Panc1 (cell line): ENCODE measurements around the gene ELK1. TPM values are rescaled to one million over a fixed set of nuclear protein-coding genes. Genes with fewer than 3 reads are reported as not detected.
"Not testable (repeated sequence)": the region's sequence is repeated elsewhere in the genome, so short reads cannot be mapped to it uniquely, and the experiment has no call there.

ENCODE experiments used
- ATAC-seq: fragments of 200-7000 bp; cut with Tn5 transposase; 2 replicates; pipeline ENCODE4 v1.9.1; 2020; ENCODE audit warnings: mild to moderate bottlenecking, moderate library complexity
- BruUV-seq: library from RNA; stranded (reverse); fragments of 400-500 nt; replicated peaks from 2 replicates; lab custom pipeline; 2021; lab: Mats Ljungman, UMichigan
- CTCF ChIA-PET: fragments of 300-600 bp; sonication (Branson Sonifier 250); formaldehyde crosslinking; loops from one replicate; lab custom pipeline; 2022; ENCODE audit warnings: antibody characterized with exemption; lab: Charles Lee
- POLR2A ChIA-PET: fragments of 300-600 bp; sonication (Branson Sonifier 250); formaldehyde crosslinking; loops from one replicate; lab custom pipeline; 2022; ENCODE audit warnings: antibody characterized with exemption; lab: Charles Lee
- DNase-seq: peaks from one replicate; pipeline ENCODE4 v3.0.0-alpha.2; 2010; ENCODE audit warnings: low read depth, low spot score
- H3K27ac ChIP-seq: 2 replicates; pipeline ENCODE4 v1.5.1; 2011; ENCODE audit warnings: mild to moderate bottlenecking, low read length, inconsistent platforms
- H3K27me3 ChIP-seq: fragments of 200-500 bp; sonication (Bioruptor generic); 2 replicates; pipeline ENCODE4 v1.6.0; 2014; ENCODE audit warnings: low read length, inconsistent platforms; ENCODE audit not compliant: control insufficient read depth, insufficient read depth
- H3K36me3 ChIP-seq: fragments of 200-500 bp; sonication (Bioruptor generic); 2 replicates; pipeline ENCODE4 v1.5.1; 2014; ENCODE audit warnings: inconsistent platforms, mild to moderate bottlenecking, low read length, moderate library complexity; ENCODE audit not compliant: control insufficient read depth, insufficient read depth
- H3K4me1 ChIP-seq: 2 replicates; pipeline ENCODE4 v1.5.1; 2011; ENCODE audit warnings: inconsistent platforms, mild to moderate bottlenecking, low read length, moderate library complexity; ENCODE audit not compliant: control insufficient read depth, insufficient read depth
- H3K4me3 ChIP-seq, 2 experiments: 2 replicates each; pipeline ENCODE4 v1.5.1; 2011 to 2012; ENCODE audit warnings: low read depth in 2 of 2, low read length in 2 of 2, mild to moderate bottlenecking in 2 of 2, inconsistent platforms in 1 of 2, moderate library complexity in 1 of 2
- H3K9me3 ChIP-seq: fragments of 200-500 bp; sonication (Bioruptor generic); 2 replicates; pipeline ENCODE4 v1.5.1; 2014; ENCODE audit warnings: low read depth, mild to moderate bottlenecking, inconsistent platforms, low read length, moderate library complexity; ENCODE audit not compliant: control insufficient read depth, insufficient read depth
- POLR2AphosphoS5 ChIP-seq: IDR thresholded peaks from 2 replicates; pipeline ENCODE4 v1.6.1; 2012; ENCODE audit warnings: mild to moderate bottlenecking, low read depth, low read length, moderate library complexity
- SIN3A ChIP-seq: IDR thresholded peaks from 2 replicates; pipeline ENCODE4 v1.6.1; 2012; ENCODE audit warnings: low read depth, mild to moderate bottlenecking, low read length, moderate library complexity, borderline replicate concordance; ENCODE audit not compliant: insufficient read depth
- TCF7L2 ChIP-seq: IDR thresholded peaks from 2 replicates; pipeline ENCODE4 v1.6.1; 2011; ENCODE audit warnings: mild to moderate bottlenecking, low read depth, low read length, inconsistent platforms
- in situ Hi-C: cut with HindIII; loops from 2 replicates; pipeline ENCODE4 v1.10.0; 2016; ENCODE audit warnings: low sequenced_read_pairs, low pct_unique_long_range_greater_than_20kb
- intact Hi-C: fragments of 100-400 bp; cut with micrococcal nuclease; formaldehyde crosslinking; loops from one replicate; pipeline ENCODE4 v1.10.0; 2022; ENCODE audit not compliant: unreplicated experiment
- total RNA-seq: library from RNA; stranded (reverse); gene quantifications from one replicate; pipeline ENCODE4 v1.2.1, GENCODE V29; 2021; ENCODE audit not compliant: unreplicated experiment
- TF ChIP-seq, protein P1 (sequence below): fragments of 450-650 bp; IDR thresholded peaks from 2 replicates; pipeline ENCODE4 v1.5.1; 2017; ENCODE audit warnings: mild to moderate bottlenecking
- TF ChIP-seq, protein P2 (sequence below), 2 experiments: IDR thresholded peaks; 2 replicates each; pipeline ENCODE4 v1.6.1; 2011 to 2012; ENCODE audit warnings: low read depth in 2 of 2, control low read depth in 1 of 2, low read length in 1 of 2, mild to moderate bottlenecking in 1 of 2, moderate library complexity in 1 of 2; ENCODE audit not compliant: insufficient read depth in 1 of 2

Gene ELK1
- total RNA-seq, 1 experiment from 2014 or later: 64.6 TPM

DNA sequence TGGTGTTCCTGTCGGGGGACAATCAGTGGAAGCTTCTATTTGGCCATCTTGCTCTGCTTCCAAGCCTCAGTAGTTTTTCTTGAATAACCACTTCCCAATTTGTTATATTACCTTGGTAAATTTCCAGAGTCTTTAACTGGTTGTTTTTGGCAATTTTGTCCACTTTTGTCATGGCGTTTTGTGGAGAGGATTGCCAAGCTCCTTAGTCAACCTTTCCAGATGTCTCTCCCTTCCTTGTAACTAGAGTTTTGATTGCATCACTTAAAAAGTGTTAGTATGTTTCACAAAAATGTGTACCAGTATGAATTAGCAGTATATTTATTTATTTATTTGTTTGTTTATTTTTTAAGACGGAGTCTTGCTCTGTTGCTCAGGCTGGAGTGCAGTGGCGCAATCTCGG lies 24.4 kb upstream of the ELK1 start:
- H3K27me3 ChIP-seq: no peaks in the 10 kb centered on the region; the same call in 1 of the 2 replicates
- in situ Hi-C loops (no loop called here), intact Hi-C loops (no loop called here)
- ATAC-seq (no peak), DNase-seq (no peak)
- no peaks in the 10 kb centered on the region for H3K9me3 ChIP-seq
- TF ChIP-seq POLR2AphosphoS5 (no peak), TCF7L2 (no peak), SIN3A (no peak)
- TF ChIP-seq, protein P1, sequence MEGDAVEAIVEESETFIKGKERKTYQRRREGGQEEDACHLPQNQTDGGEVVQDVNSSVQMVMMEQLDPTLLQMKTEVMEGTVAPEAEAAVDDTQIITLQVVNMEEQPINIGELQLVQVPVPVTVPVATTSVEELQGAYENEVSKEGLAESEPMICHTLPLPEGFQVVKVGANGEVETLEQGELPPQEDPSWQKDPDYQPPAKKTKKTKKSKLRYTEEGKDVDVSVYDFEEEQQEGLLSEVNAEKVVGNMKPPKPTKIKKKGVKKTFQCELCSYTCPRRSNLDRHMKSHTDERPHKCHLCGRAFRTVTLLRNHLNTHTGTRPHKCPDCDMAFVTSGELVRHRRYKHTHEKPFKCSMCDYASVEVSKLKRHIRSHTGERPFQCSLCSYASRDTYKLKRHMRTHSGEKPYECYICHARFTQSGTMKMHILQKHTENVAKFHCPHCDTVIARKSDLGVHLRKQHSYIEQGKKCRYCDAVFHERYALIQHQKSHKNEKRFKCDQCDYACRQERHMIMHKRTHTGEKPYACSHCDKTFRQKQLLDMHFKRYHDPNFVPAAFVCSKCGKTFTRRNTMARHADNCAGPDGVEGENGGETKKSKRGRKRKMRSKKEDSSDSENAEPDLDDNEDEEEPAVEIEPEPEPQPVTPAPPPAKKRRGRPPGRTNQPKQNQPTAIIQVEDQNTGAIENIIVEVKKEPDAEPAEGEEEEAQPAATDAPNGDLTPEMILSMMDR: no peak
- TF ChIP-seq, protein P2, sequence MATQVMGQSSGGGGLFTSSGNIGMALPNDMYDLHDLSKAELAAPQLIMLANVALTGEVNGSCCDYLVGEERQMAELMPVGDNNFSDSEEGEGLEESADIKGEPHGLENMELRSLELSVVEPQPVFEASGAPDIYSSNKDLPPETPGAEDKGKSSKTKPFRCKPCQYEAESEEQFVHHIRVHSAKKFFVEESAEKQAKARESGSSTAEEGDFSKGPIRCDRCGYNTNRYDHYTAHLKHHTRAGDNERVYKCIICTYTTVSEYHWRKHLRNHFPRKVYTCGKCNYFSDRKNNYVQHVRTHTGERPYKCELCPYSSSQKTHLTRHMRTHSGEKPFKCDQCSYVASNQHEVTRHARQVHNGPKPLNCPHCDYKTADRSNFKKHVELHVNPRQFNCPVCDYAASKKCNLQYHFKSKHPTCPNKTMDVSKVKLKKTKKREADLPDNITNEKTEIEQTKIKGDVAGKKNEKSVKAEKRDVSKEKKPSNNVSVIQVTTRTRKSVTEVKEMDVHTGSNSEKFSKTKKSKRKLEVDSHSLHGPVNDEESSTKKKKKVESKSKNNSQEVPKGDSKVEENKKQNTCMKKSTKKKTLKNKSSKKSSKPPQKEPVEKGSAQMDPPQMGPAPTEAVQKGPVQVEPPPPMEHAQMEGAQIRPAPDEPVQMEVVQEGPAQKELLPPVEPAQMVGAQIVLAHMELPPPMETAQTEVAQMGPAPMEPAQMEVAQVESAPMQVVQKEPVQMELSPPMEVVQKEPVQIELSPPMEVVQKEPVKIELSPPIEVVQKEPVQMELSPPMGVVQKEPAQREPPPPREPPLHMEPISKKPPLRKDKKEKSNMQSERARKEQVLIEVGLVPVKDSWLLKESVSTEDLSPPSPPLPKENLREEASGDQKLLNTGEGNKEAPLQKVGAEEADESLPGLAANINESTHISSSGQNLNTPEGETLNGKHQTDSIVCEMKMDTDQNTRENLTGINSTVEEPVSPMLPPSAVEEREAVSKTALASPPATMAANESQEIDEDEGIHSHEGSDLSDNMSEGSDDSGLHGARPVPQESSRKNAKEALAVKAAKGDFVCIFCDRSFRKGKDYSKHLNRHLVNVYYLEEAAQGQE (IDR thresholded peaks at IDR 0.05; ENCODE audit: insufficient read depth in 1 of 2, low read depth in 2 of 2, low read length in 1 of 2): no peak
- no peaks in the 10 kb centered on the region for H3K4me1 ChIP-seq
- POLR2A ChIA-PET: no interaction called here
- no peaks in the 10 kb centered on the region for H3K36me3 ChIP-seq
- CTCF ChIA-PET: no interaction called here
- no TSS peak for BruUV-seq
- H3K27ac ChIP-seq: no peak overlapping the region
- H3K4me3 ChIP-seq: no peak overlapping the region

DNA sequence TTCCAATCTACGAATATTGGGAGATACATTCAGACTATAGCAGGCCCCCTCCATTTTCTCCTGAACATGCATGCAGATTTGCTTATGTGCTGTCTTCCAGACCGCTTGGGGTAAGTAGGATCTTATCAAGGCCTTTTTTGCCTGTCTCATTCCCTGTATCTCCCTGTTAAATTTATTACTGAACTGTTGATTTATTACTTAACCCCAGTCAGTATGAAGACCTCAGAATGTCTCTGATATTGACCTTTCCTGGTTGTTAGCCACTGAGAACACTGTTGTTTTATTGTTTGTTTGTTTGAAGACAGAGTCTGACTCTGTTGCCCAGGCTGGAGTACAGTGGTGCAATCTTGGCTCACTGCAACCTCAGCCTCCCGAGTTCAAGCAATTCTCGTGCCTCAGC lies 15.4 kb upstream of the ELK1 start:
- DNase-seq, H3K27ac ChIP-seq, BruUV-seq, H3K4me1 ChIP-seq, H3K27me3 ChIP-seq, intact Hi-C loops, CTCF ChIA-PET, H3K36me3 ChIP-seq, H3K4me3 ChIP-seq, in situ Hi-C loops, POLR2A ChIA-PET, ATAC-seq, H3K9me3 ChIP-seq: not testable (repeated sequence)

DNA sequence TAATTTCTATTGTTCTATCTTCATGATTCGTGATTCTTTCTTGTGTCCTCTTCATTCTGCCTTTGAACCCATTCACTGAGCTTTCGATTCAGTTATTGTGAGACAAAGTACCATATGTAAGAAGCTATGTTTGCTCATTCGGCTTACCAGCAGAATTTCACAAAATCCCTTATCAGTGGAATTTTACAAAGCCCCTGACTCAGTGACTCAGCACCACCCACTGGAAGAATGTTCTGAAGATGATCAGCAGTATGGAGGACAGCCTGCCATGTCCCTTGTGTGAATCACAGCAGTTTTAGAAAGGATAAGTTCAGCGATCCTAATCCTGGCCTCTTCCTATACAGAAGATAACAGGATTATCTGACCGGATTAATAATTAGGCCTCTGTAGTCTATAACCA lies 14.4 kb upstream of the ELK1 start:
- intact Hi-C loops (no loop called here), in situ Hi-C loops (no loop called here)
- POLR2A ChIA-PET: no interaction called here
- Histone ChIP-seq H3K36me3 (no peaks in the 10 kb centered on the region), H3K27ac (no peak overlapping the region), H3K4me1 (no peaks in the 10 kb centered on the region), H3K9me3 (no peaks in the 10 kb centered on the region), H3K4me3 (no peak overlapping the region), H3K27me3 (no peaks in the 10 kb centered on the region)
- BruUV-seq: no TSS peak
- no peak for ATAC-seq
- DNase-seq: no peak
- no peak for TF ChIP-seq SIN3A
- TF ChIP-seq, protein P1: no peak
- TF ChIP-seq POLR2AphosphoS5: no peak
- TF ChIP-seq, protein P2 (IDR thresholded peaks at IDR 0.05; ENCODE audit: insufficient read depth in 1 of 2, low read depth in 2 of 2, low read length in 1 of 2): no peak
- TF ChIP-seq TCF7L2: no peak
- CTCF ChIA-PET: no interaction called here
